Loucy (cell line): ENCODE measurements around the gene FAM3B.
A peak's percentile ranks its signal among the peaks of the same experiment; 100 is the strongest.
"Not testable (repeated sequence)": the region's sequence is repeated elsewhere in the genome, so short reads cannot be mapped to it uniquely, and the experiment has no call there.

Source experiments
- H2AFZ ChIP-seq: fragments of 200-600 bp; sonication (generic); 2 replicates; pipeline ENCODE4 v1.6.0; 2016; ENCODE audit warnings: antibody characterized with exemption, mild to moderate bottlenecking, low read length, moderate library complexity
- H3F3A ChIP-seq: fragments of 200-600 bp; 2 replicates; pipeline ENCODE4 v1.6.0; 2016; ENCODE audit warnings: antibody characterized with exemption, low read depth, mild to moderate bottlenecking
- H3K27me3 ChIP-seq: fragments of 200-600 bp; sonication (generic); 2 replicates; pipeline ENCODE4 v1.6.1; 2014; ENCODE audit warnings: low read length, mild to moderate bottlenecking; ENCODE audit not compliant: insufficient read depth, poor library complexity, severe bottlenecking
- H3K36me3 ChIP-seq: fragments of 200-600 bp; sonication (generic); 2 replicates; pipeline ENCODE4 v1.6.1; 2016; ENCODE audit warnings: low read length; ENCODE audit not compliant: insufficient read depth
- H3K4me1 ChIP-seq: fragments of 200-600 bp; sonication (generic); 2 replicates; pipeline ENCODE4 v1.5.1; 2014; ENCODE audit warnings: low read length, mild to moderate bottlenecking; ENCODE audit not compliant: insufficient read depth, poor library complexity, severe bottlenecking
- H3K4me2 ChIP-seq: fragments of 200-600 bp; sonication (generic); 2 replicates; pipeline ENCODE4 v1.6.0; 2014; ENCODE audit warnings: antibody characterized with exemption, low read length, low read depth, mild to moderate bottlenecking; ENCODE audit not compliant: poor library complexity, severe bottlenecking
- H3K4me3 ChIP-seq: fragments of 200-600 bp; sonication (generic); 2 replicates; pipeline ENCODE4 v1.5.1; 2014; ENCODE audit warnings: low read length, mild to moderate bottlenecking, mixed read lengths; ENCODE audit not compliant: poor library complexity, severe bottlenecking
- H3K79me2 ChIP-seq: fragments of 200-600 bp; sonication (generic); 2 replicates; pipeline ENCODE4 v1.6.1; 2014; ENCODE audit warnings: low read length; ENCODE audit not compliant: insufficient read depth
- H3K9ac ChIP-seq: fragments of 200-600 bp; sonication (generic); 2 replicates; pipeline ENCODE4 v1.6.0; 2014; ENCODE audit warnings: mild to moderate bottlenecking, low read depth, low read length, moderate library complexity; ENCODE audit not compliant: poor library complexity, severe bottlenecking
- H3K9me2 ChIP-seq: fragments of 200-600 bp; sonication (generic); replicated peaks from 2 replicates; pipeline ENCODE4 v1.6.1; 2016; ENCODE audit warnings: low read depth, low read length, mixed read lengths
- H3K9me3 ChIP-seq: fragments of 200-600 bp; sonication (generic); 2 replicates; pipeline ENCODE4 v1.6.1; 2014; ENCODE audit warnings: mild to moderate bottlenecking, antibody characterized with exemption, low read length, low read depth; ENCODE audit not compliant: insufficient read depth
- H4K20me1 ChIP-seq: fragments of 200-600 bp; sonication (generic); 2 replicates; pipeline ENCODE4 v1.6.0; 2014; ENCODE audit warnings: antibody characterized with exemption, low read length, mild to moderate bottlenecking; ENCODE audit not compliant: insufficient read depth, poor library complexity, severe bottlenecking
- CTCF ChIP-seq: fragments of 200-600 bp; sonication (generic); conservative IDR thresholded peaks from 2 replicates; pipeline ENCODE4 v1.5.1; 2014; ENCODE audit warnings: mild to moderate bottlenecking, antibody characterized with exemption, low read length
- EZH2phosphoT487 ChIP-seq: fragments of 200-600 bp; IDR thresholded peaks from 2 replicates; pipeline ENCODE4 v1.6.1; 2018; ENCODE audit warnings: antibody characterized with exemption, mild to moderate bottlenecking, moderate library complexity, borderline replicate concordance

Gene FAM3B

GRCh38 chr21:41357546-41357945 is 40.9 kb downstream of the FAM3B start:
- peaks cover 18% of the 10 kb centered on the region for H3K4me1 ChIP-seq
- TF ChIP-seq CTCF (no peak), EZH2phosphoT487 (no peak)

GRCh38 chr21:41358193-41359166 is 41.9 kb downstream of the FAM3B start:
- Histone ChIP-seq H3F3A (peaks cover 19% of the 10 kb centered on the region; the same call in 1 of the 2 replicates), H3K27me3 (no peaks in the 10 kb centered on the region), H2AFZ (no peak overlapping the region), H3K4me2 (no peak overlapping the region), H3K9me2 (no peaks in the 10 kb centered on the region), H3K4me1 (peaks cover 27% of the 10 kb centered on the region), H3K9ac (no peak overlapping the region), H3K79me2 (peaks cover 5% of the 10 kb centered on the region; the same call in 1 of the 2 replicates), H3K4me3 (no peak overlapping the region), H3K36me3 (no peaks in the 10 kb centered on the region), H4K20me1 (no peaks in the 10 kb centered on the region), H3K9me3 (no peaks in the 10 kb centered on the region)
- TF ChIP-seq EZH2phosphoT487 = no peak
- no peak for TF ChIP-seq CTCF

More at GRCh38 chr21:41357546-41357945, 40.9 kb downstream of the FAM3B start:
- no peak overlapping the region for H2AFZ ChIP-seq
- H4K20me1 ChIP-seq = no peaks in the 10 kb centered on the region
- no peak overlapping the region for H3K4me3 ChIP-seq
- no peaks in the 10 kb centered on the region for H3K9me2 ChIP-seq
- no peak overlapping the region for H3K9ac ChIP-seq
- no peak overlapping the region for H3K4me2 ChIP-seq
- H3K9me3 ChIP-seq = no peaks in the 10 kb centered on the region
- H3K79me2 ChIP-seq = no peaks in the 10 kb centered on the region
- H3K27me3 ChIP-seq = no peaks in the 10 kb centered on the region
- peaks cover 13% of the 10 kb centered on the region; the same call in 1 of the 2 replicates for H3F3A ChIP-seq
- H3K36me3 ChIP-seq = no peaks in the 10 kb centered on the region

GRCh38 chr21:41359286-41359685 is 42.7 kb downstream of the FAM3B start:
- Histone ChIP-seq H4K20me1 (no peaks in the 10 kb centered on the region), H3K27me3 (no peaks in the 10 kb centered on the region), H3K9ac (no peak overlapping the region), H2AFZ (no peak overlapping the region), H3F3A (peaks cover 19% of the 10 kb centered on the region; the same call in 1 of the 2 replicates), H3K4me2 (no peak overlapping the region), H3K9me3 (no peaks in the 10 kb centered on the region), H3K9me2 (no peaks in the 10 kb centered on the region), H3K4me1 (peaks cover 34% of the 10 kb centered on the region), H3K4me3 (no peak overlapping the region), H3K79me2 (peaks cover 13% of the 10 kb centered on the region; the same call in 1 of the 2 replicates), H3K36me3 (no peaks in the 10 kb centered on the region)
- TF ChIP-seq EZH2phosphoT487 (no peak), CTCF (peak; percentile 29)

GRCh38 chr21:41359754-41360071 is 43.1 kb downstream of the FAM3B start:
- H3K4me2 ChIP-seq = not testable (repeated sequence)

More at GRCh38 chr21:41359754-41360071, 43.1 kb downstream of the FAM3B start:
- not testable (repeated sequence) for H4K20me1 ChIP-seq, H3K9me2 ChIP-seq, H3K27me3 ChIP-seq, H3K9me3 ChIP-seq, H3K9ac ChIP-seq, H2AFZ ChIP-seq, H3K4me3 ChIP-seq, H3K36me3 ChIP-seq
- H3F3A ChIP-seq = peaks cover 19% of the 10 kb centered on the region; the same call in 1 of the 2 replicates
- peaks cover 15% of the 10 kb centered on the region; the same call in 1 of the 2 replicates for H3K79me2 ChIP-seq
- peaks cover 34% of the 10 kb centered on the region for H3K4me1 ChIP-seq
